H9 (cell line): ENCODE measurements around the gene POU3F2. TPM values are rescaled to one million over a fixed set of nuclear protein-coding genes. Genes with fewer than 3 reads are reported as not detected.

Experiments
- DNase-seq: peaks from one replicate; pipeline ENCODE4 v3.0.0-alpha.2; 2017
- H2AFZ ChIP-seq: one replicate; pipeline ENCODE4 v1.6.1; 2013; ENCODE audit warnings: mild to moderate bottlenecking, low read length, control low read depth, moderate library complexity
- H2AK5ac ChIP-seq: 2 replicates; pipeline ENCODE4 v1.6.1; 2013; ENCODE audit warnings: low read length, control low read depth, mixed read lengths; ENCODE audit not compliant: insufficient read length
- H2BK120ac ChIP-seq: one replicate; pipeline ENCODE4 v1.6.1; 2013; ENCODE audit warnings: low read depth, mild to moderate bottlenecking, low read length, control low read depth, inconsistent platforms; ENCODE audit not compliant: poor library complexity, severe bottlenecking
- H2BK12ac ChIP-seq: 2 replicates; pipeline ENCODE4 v1.6.1; 2013; ENCODE audit warnings: low read length, control low read depth, mixed read lengths, low read depth; ENCODE audit not compliant: insufficient read length
- H2BK15ac ChIP-seq: 2 replicates; pipeline ENCODE4 v1.6.1; 2013; ENCODE audit warnings: low read depth, low read length, control low read depth
- H2BK20ac ChIP-seq: one replicate; pipeline ENCODE4 v1.6.1; 2013; ENCODE audit warnings: low read depth, mild to moderate bottlenecking, low read length, control low read depth, inconsistent platforms; ENCODE audit not compliant: poor library complexity, severe bottlenecking
- H2BK5ac ChIP-seq: 2 replicates; pipeline ENCODE4 v1.6.1; 2013; ENCODE audit warnings: low read length, control low read depth, mixed read lengths; ENCODE audit not compliant: insufficient read length
- H3K14ac ChIP-seq: 2 replicates; pipeline ENCODE4 v1.6.1; 2013; ENCODE audit warnings: low read length, control low read depth; ENCODE audit not compliant: insufficient read depth
- H3K18ac ChIP-seq: 2 replicates; pipeline ENCODE4 v1.6.1; 2013; ENCODE audit warnings: low read depth, mild to moderate bottlenecking, mixed read lengths, low read length, control low read depth; ENCODE audit not compliant: insufficient read length
- H3K23ac ChIP-seq: 2 replicates; pipeline ENCODE4 v1.6.1; 2013; ENCODE audit warnings: low read length, control low read depth, mixed read lengths, low read depth; ENCODE audit not compliant: insufficient read length
- H3K23me2 ChIP-seq: 2 replicates; pipeline ENCODE4 v1.6.1; 2013; ENCODE audit warnings: low read depth, mild to moderate bottlenecking, mixed read lengths, low read length, control low read depth; ENCODE audit not compliant: insufficient read length, poor library complexity, severe bottlenecking
- H3K27ac ChIP-seq: 2 replicates; pipeline ENCODE4 v1.5.1; 2013; ENCODE audit warnings: low read length, control low read depth, mixed read lengths, low read depth; ENCODE audit not compliant: insufficient read length
- H3K27me3 ChIP-seq: 2 replicates; pipeline ENCODE4 v1.6.1; 2013; ENCODE audit warnings: low read length, control low read depth, inconsistent platforms; ENCODE audit not compliant: insufficient read depth
- H3K4ac ChIP-seq: 2 replicates; pipeline ENCODE4 v1.6.1; 2013; ENCODE audit warnings: low read depth, mild to moderate bottlenecking, control low read depth, inconsistent platforms, low read length, moderate library complexity
- H3K4me1 ChIP-seq: 2 replicates; pipeline ENCODE4 v1.6.1; 2013; ENCODE audit warnings: low read length, control low read depth, inconsistent platforms; ENCODE audit not compliant: insufficient read depth
- H3K4me2 ChIP-seq: 2 replicates; pipeline ENCODE4 v1.6.1; 2013; ENCODE audit warnings: low read length, control low read depth, mixed read lengths; ENCODE audit not compliant: insufficient read length, insufficient read depth
- H3K56ac ChIP-seq: 2 replicates; pipeline ENCODE4 v1.6.1; 2013; ENCODE audit warnings: low read depth, mild to moderate bottlenecking, mixed read lengths, low read length, control low read depth; ENCODE audit not compliant: insufficient read length
- H3K79me1 ChIP-seq: 2 replicates; pipeline ENCODE4 v1.6.1; 2013; ENCODE audit warnings: low read depth, mild to moderate bottlenecking, moderate library complexity, low read length, control low read depth, inconsistent platforms; ENCODE audit not compliant: insufficient read depth, poor library complexity, severe bottlenecking
- H3K79me2 ChIP-seq: 2 replicates; pipeline ENCODE4 v1.6.1; 2013; ENCODE audit warnings: low read length, control low read depth, inconsistent platforms; ENCODE audit not compliant: insufficient read depth
- H3K9ac ChIP-seq: 2 replicates; pipeline ENCODE4 v1.6.1; 2013; ENCODE audit warnings: low read length, control low read depth, mixed read lengths; ENCODE audit not compliant: insufficient read length; ENCODE audit errors: extremely low read depth
- H3K9me3 ChIP-seq: one replicate; pipeline ENCODE4 v1.6.1; 2013; ENCODE audit warnings: low read depth, low read length, inconsistent platforms; ENCODE audit not compliant: control insufficient read depth
- H3T11ph ChIP-seq: one replicate; pipeline ENCODE4 v1.6.1; 2013; ENCODE audit warnings: mild to moderate bottlenecking, low read length, control low read depth, inconsistent platforms
- H4K20me1 ChIP-seq: one replicate; pipeline ENCODE4 v1.6.1; 2013; ENCODE audit not compliant: control insufficient read depth, insufficient read length, insufficient read depth
- H4K5ac ChIP-seq: 2 replicates; pipeline ENCODE4 v1.6.1; 2013; ENCODE audit warnings: low read depth, mild to moderate bottlenecking, mixed read lengths, low read length, control low read depth; ENCODE audit not compliant: insufficient read length
- H4K8ac ChIP-seq: replicated peaks from 2 replicates; pipeline ENCODE4 v1.6.1; 2013; ENCODE audit warnings: low read length, control low read depth, mixed read lengths, low read depth; ENCODE audit not compliant: insufficient read length
- H4K91ac ChIP-seq: 2 replicates; pipeline ENCODE4 v1.6.1; 2013; ENCODE audit warnings: low read depth, mild to moderate bottlenecking, moderate library complexity, mixed read lengths, low read length, control low read depth; ENCODE audit not compliant: insufficient read length
- H3K27ac Mint-ChIP-seq, 3 experiments: 2 replicates in 2 of 3; 3 replicates in 1 of 3; pipeline ENCODE4 v1.8.0; 2020 to 2021; ENCODE audit warnings: mixed read lengths in 3 of 3, mild to moderate bottlenecking in 1 of 3, moderate library complexity in 1 of 3
- H3K27me3 Mint-ChIP-seq: 2 replicates; pipeline ENCODE4 v1.8.0; 2021; ENCODE audit warnings: low read depth, mild to moderate bottlenecking, moderate library complexity, mixed read lengths
- H3K36me3 Mint-ChIP-seq, 3 experiments: 2 replicates in 2 of 3; 3 replicates in 1 of 3; pipeline ENCODE4 v1.8.0; 2020 to 2021; ENCODE audit warnings: low read depth in 3 of 3, mixed read lengths in 3 of 3; ENCODE audit not compliant: insufficient read depth in 1 of 3
- H3K4me1 Mint-ChIP-seq, 2 experiments: 2 replicates each; pipeline ENCODE4 v1.8.0; 2020; ENCODE audit warnings: mixed read lengths in 2 of 2
- H3K4me3 Mint-ChIP-seq, 2 experiments: 2 replicates in 1 of 2; 3 replicates in 1 of 2; pipeline ENCODE4 v1.8.0; 2020 to 2021; ENCODE audit warnings: mild to moderate bottlenecking in 2 of 2, mixed read lengths in 2 of 2, moderate library complexity in 1 of 2
- H3K9me3 Mint-ChIP-seq, 2 experiments: 2 replicates in 1 of 2; 3 replicates in 1 of 2; pipeline ENCODE4 v1.8.0; 2020; ENCODE audit warnings: mild to moderate bottlenecking in 2 of 2, mixed read lengths in 2 of 2, moderate library complexity in 1 of 2
- CTCF ChIP-seq: fragments of 200-600 bp; sonication (generic); conservative IDR thresholded peaks from 3 replicates; pipeline ENCODE4 v1.8.0; 2021; ENCODE audit warnings: antibody characterized with exemption, mild to moderate bottlenecking
- WGBS: extraction: QIAGEN DNeasy Blood & Tissue Kit; methylation state at CpG from one replicate; pipeline ENCODE4 v1.1.7; 2013; ENCODE audit warnings: missing lambda C conversion rate, low lambda C conversion rate, mixed read lengths; ENCODE audit not compliant: insufficient read length; ENCODE audit errors: extremely low coverage; 5-methylcytosine and 5-hydroxymethylcytosine counted together
- total RNA-seq: library from RNA; stranded (reverse); gene quantifications from 2 replicates; pipeline ENCODE4 v1.2.1, GENCODE V29; 2021

Gene POU3F2
- total RNA-seq, 1 experiment from 2014 or later = 0.09 TPM

- DNase-seq = peak; percentile 62
- Histone ChIP-seq H2AFZ (no peak overlapping the region), H3K56ac (no peak overlapping the region), H4K91ac (no peak overlapping the region), H2BK12ac (no peak overlapping the region), H3K27ac (no peak overlapping the region), H3K23me2 (peaks cover 44% of the 10 kb centered on the region), H4K8ac (no peak overlapping the region), H3K4me2 (peak overlapping the region; percentile 81), H3K18ac (no peak overlapping the region), H3K4me1 (peaks cover 3% of the 10 kb centered on the region; the same call in 1 of the 2 replicates), H3K9me3 (no peaks in the 10 kb centered on the region), H2AK5ac (no peak overlapping the region), H4K20me1 (no peaks in the 10 kb centered on the region), H3K23ac (no peak overlapping the region), H3K27me3 (peaks cover 82% of the 10 kb centered on the region), H2BK120ac (no peak overlapping the region), H2BK20ac (no peak overlapping the region), H3K14ac (no peak overlapping the region), H3K4ac (no peak overlapping the region), H2BK15ac (no peak overlapping the region), H3K79me2 (no peaks in the 10 kb centered on the region), H2BK5ac (no peak overlapping the region), H3K9ac (no peak overlapping the region), H3K79me1 (no peaks in the 10 kb centered on the region), H3T11ph (no peak overlapping the region), H4K5ac (no peak overlapping the region)
- Mint-ChIP-seq H3K4me1 (peaks cover 57 to 65% of the 10 kb centered on the region in 2 experiments), H3K27ac (no peak overlapping the region; a peak in 1 of 7 replicates), H3K27me3 (peaks cover 100% of the 10 kb centered on the region), H3K9me3 (peaks cover 0 to 6% of the 10 kb centered on the region in 2 experiments; a peak in 3 of 5 replicates), H3K4me3 (peak overlapping the region; percentile 44 to 80), H3K36me3 (no peaks in the 10 kb centered on the region)
- WGBS = no CpG with 5 or more reads among the region's 14 CpGs
- TF ChIP-seq CTCF = peak; percentile 27; the same call in 2 of the 3 replicates
These were observed 5.4 kb upstream of the POU3F2 start for GRCh38 chr6:98828941-98829411.
